Mesendoderm (in vitro differentiated cells): ENCODE results near the gene PDGFRB.

Experiments used
- DNase-seq: peaks from one replicate; pipeline ENCODE4 v3.0.0; 2013
- H2AK5ac ChIP-seq: 2 replicates; pipeline ENCODE4 v1.6.1; 2013; ENCODE audit warnings: low read length, inconsistent platforms
- H2BK120ac ChIP-seq: 2 replicates; pipeline ENCODE4 v1.6.1; 2013; ENCODE audit warnings: low read depth, mild to moderate bottlenecking, low read length, moderate library complexity, mixed read lengths
- H2BK15ac ChIP-seq: replicated peaks from 2 replicates; pipeline ENCODE4 v1.6.1; 2013; ENCODE audit warnings: low read depth, mild to moderate bottlenecking, moderate library complexity
- H2BK5ac ChIP-seq: 2 replicates; pipeline ENCODE4 v1.6.1; 2013; ENCODE audit warnings: low read length, inconsistent platforms
- H3K18ac ChIP-seq: 2 replicates; pipeline ENCODE4 v1.6.1; 2013; ENCODE audit warnings: mild to moderate bottlenecking, low read length, mixed read lengths
- H3K23ac ChIP-seq: one replicate; pipeline ENCODE4 v1.6.1; 2013; ENCODE audit warnings: low read length
- H3K27ac ChIP-seq: 2 replicates; pipeline ENCODE4 v1.5.1; 2013; ENCODE audit warnings: low read depth, mild to moderate bottlenecking, inconsistent platforms, low read length, moderate library complexity
- H3K27me3 ChIP-seq: 2 replicates; pipeline ENCODE4 v1.6.1; 2013; ENCODE audit warnings: low read length, control low read depth, mild to moderate bottlenecking, inconsistent platforms; ENCODE audit not compliant: insufficient read depth, poor library complexity
- H3K36me3 ChIP-seq: 2 replicates; pipeline ENCODE4 v1.6.1; 2013; ENCODE audit warnings: low read length, inconsistent platforms; ENCODE audit not compliant: control insufficient read depth, insufficient read depth
- H3K4ac ChIP-seq: one replicate; pipeline ENCODE4 v1.6.1; 2013; ENCODE audit warnings: low read depth, mild to moderate bottlenecking, low read length, moderate library complexity
- H3K4me1 ChIP-seq: 2 replicates; pipeline ENCODE4 v1.6.1; 2013; ENCODE audit warnings: low read depth, low read length, inconsistent platforms; ENCODE audit not compliant: control insufficient read depth
- H3K4me2 ChIP-seq: 2 replicates; pipeline ENCODE4 v1.6.1; 2013; ENCODE audit warnings: low read length
- H3K4me3 ChIP-seq: 2 replicates; pipeline ENCODE4 v1.5.1; 2013; ENCODE audit warnings: mild to moderate bottlenecking, low read length
- H3K56ac ChIP-seq: one replicate; pipeline ENCODE4 v1.6.1; 2013; ENCODE audit warnings: low read length
- H3K79me1 ChIP-seq: 2 replicates; pipeline ENCODE4 v1.6.1; 2013; ENCODE audit warnings: low read length, inconsistent platforms
- H3K79me2 ChIP-seq: 2 replicates; pipeline ENCODE4 v1.6.1; 2013; ENCODE audit warnings: mild to moderate bottlenecking, low read length; ENCODE audit not compliant: control insufficient read depth, insufficient read depth
- H3K9ac ChIP-seq: 2 replicates; pipeline ENCODE4 v1.6.1; 2013; ENCODE audit warnings: low read length, inconsistent platforms
- H4K5ac ChIP-seq: one replicate; pipeline ENCODE4 v1.6.1; 2013; ENCODE audit warnings: low read length
- H4K8ac ChIP-seq: one replicate; pipeline ENCODE4 v1.6.1; 2013; ENCODE audit warnings: low read depth, mild to moderate bottlenecking, control low read depth, low read length, moderate library complexity
- WGBS: extraction: QIAGEN DNeasy Blood & Tissue Kit; methylation state at CpG from one replicate; pipeline ENCODE4 v1.1.7; 2013; ENCODE audit warnings: low lambda C conversion rate, missing lambda C conversion rate; ENCODE audit not compliant: insufficient coverage; ENCODE audit errors: extremely low coverage; 5-methylcytosine and 5-hydroxymethylcytosine counted together

PDGFRB gene

DNA sequence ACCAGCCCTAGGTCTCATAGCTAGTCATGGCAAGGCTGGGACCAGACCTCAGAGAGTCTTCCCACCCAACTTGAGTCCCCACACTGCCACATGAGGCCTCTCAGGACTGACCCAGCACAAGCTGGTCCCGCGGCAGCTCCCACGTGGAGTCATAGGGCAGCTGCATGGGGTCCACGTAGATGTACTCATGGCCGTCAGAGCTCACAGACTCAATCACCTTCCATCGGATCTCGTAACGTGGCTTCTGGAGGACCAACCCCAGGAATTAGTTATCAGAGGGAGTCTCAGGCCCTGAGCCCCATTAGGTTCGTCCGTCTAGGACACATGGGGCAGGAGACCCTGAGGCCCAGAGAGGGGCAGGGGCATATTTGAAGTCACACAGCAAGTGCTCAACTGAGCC, 30.3 kb downstream of the PDGFRB start:
- Histone ChIP-seq H4K5ac (no peak overlapping the region), H3K27ac (no peak overlapping the region), H3K56ac (no peak overlapping the region), H3K79me1 (no peaks in the 10 kb centered on the region), H3K4me3 (no peak overlapping the region), H3K4me2 (no peak overlapping the region), H3K36me3 (peaks cover 4% of the 10 kb centered on the region), H4K8ac (no peak overlapping the region), H2AK5ac (no peak overlapping the region), H3K27me3 (no peaks in the 10 kb centered on the region), H2BK5ac (no peak overlapping the region), H3K79me2 (no peaks in the 10 kb centered on the region), H2BK120ac (no peak overlapping the region), H3K23ac (no peak overlapping the region), H3K18ac (no peak overlapping the region), H3K9ac (no peak overlapping the region), H3K4me1 (peaks cover 9% of the 10 kb centered on the region), H3K4ac (no peak overlapping the region), H2BK15ac (no peak overlapping the region)
- DNase-seq, result no peak
- WGBS, result no CpG with 5 or more reads among the region's 10 CpGs

DNA sequence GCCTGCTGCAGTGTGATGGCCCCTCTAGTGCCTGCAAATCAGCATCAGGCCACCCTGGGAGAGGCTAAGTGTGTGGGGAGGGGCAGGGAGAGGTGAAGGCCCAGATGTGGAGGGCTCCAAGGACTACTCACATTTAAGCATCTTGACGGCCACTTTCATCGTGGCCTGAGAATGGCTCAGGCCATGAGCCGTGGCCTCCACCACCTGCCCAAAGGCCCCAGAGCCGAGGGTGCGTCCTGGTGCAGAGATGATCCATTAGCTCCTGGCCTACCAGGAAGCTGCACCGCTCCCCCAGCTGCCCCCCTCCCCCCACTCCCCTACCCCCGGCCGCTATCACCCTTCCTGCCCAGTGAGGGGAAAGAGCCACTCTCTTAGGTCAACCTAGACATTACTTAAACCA, 31.0 kb downstream of the PDGFRB start:
- no peak overlapping the region for H3K4me2 ChIP-seq
- no peak overlapping the region for H2BK5ac ChIP-seq
- no peak overlapping the region for H4K8ac ChIP-seq
- H3K36me3 ChIP-seq, result peaks cover 4% of the 10 kb centered on the region
- H3K9ac ChIP-seq, result no peak overlapping the region
- no peak overlapping the region for H2AK5ac ChIP-seq
- DNase-seq, result no peak
- no CpG with 5 or more reads among the region's 8 CpGs for WGBS
- H3K18ac ChIP-seq, result no peak overlapping the region
- H4K5ac ChIP-seq, result no peak overlapping the region
- no peak overlapping the region for H3K4ac ChIP-seq
- peaks cover 6% of the 10 kb centered on the region for H3K4me1 ChIP-seq
- H3K4me3 ChIP-seq, result no peak overlapping the region
- H2BK120ac ChIP-seq, result no peak overlapping the region
- H3K79me1 ChIP-seq, result no peaks in the 10 kb centered on the region
- H3K27ac ChIP-seq, result no peak overlapping the region
- no peaks in the 10 kb centered on the region for H3K27me3 ChIP-seq
- H3K79me2 ChIP-seq, result no peaks in the 10 kb centered on the region
- H3K23ac ChIP-seq, result no peak overlapping the region
- H2BK15ac ChIP-seq, result no peak overlapping the region
- no peak overlapping the region for H3K56ac ChIP-seq

DNA sequence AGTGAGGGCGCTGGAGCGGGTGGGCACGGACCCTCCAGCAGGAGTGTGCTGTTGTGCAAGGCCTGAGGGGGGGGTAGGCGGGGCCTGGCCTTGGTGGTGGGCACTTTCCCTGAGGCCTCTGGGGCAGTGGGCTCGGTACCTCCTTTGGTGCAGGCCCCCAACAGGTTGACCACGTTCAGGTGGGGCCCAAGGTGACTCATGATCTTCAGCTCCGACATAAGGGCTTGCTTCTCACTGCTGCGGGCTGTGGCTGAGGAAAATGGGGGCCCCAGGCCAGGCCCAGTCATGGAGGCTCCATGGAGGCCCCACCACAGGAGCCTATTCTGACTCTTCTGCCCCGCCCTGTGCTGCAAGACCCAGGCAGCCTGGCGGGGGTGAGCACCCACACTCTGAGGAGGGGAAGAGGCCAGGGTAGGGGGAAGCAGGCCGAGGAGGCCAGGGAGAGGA, 31.5 kb downstream of the PDGFRB start:
- Histone ChIP-seq H3K9ac (no peak overlapping the region), H3K4me2 (no peak overlapping the region), H2AK5ac (no peak overlapping the region), H3K27me3 (no peaks in the 10 kb centered on the region), H3K4me1 (peaks cover 6% of the 10 kb centered on the region), H3K36me3 (peaks cover 3% of the 10 kb centered on the region), H3K23ac (no peak overlapping the region), H3K79me1 (no peaks in the 10 kb centered on the region), H3K4ac (no peak overlapping the region), H2BK120ac (no peak overlapping the region), H3K4me3 (no peak overlapping the region), H3K18ac (no peak overlapping the region), H4K8ac (no peak overlapping the region), H4K5ac (no peak overlapping the region), H3K79me2 (no peaks in the 10 kb centered on the region), H2BK15ac (no peak overlapping the region), H3K56ac (no peak overlapping the region), H2BK5ac (no peak overlapping the region), H3K27ac (no peak overlapping the region)
- no CpG with 5 or more reads among the region's 11 CpGs for WGBS
- no peak for DNase-seq

DNA sequence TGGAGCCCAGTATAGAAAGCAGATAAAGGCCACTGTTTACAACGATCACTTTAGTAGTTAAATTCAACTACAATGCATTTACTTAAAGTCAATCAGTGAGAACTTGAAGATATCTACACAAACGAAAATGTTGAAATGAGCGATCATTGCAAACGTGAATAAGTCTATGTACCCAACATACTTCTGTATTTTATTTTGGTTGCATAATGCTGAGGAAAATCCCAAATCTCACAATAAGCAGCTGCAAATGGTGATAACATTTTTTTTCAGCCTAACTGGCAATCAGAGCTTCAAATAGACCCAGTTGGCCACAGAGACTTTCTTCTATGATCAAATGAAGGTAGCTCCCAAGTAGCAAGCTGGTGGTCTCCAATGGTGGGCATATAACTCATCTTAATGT, 32.1 kb downstream of the PDGFRB start:
- Histone ChIP-seq H3K27ac (no peak overlapping the region), H2BK5ac (no peak overlapping the region), H3K9ac (no peak overlapping the region), H4K5ac (no peak overlapping the region), H3K18ac (no peak overlapping the region), H3K23ac (no peak overlapping the region), H3K4me3 (no peak overlapping the region), H4K8ac (no peak overlapping the region), H3K4me1 (peaks cover 6% of the 10 kb centered on the region), H3K4ac (no peak overlapping the region), H3K79me1 (no peaks in the 10 kb centered on the region), H2BK120ac (no peak overlapping the region), H2BK15ac (no peak overlapping the region), H2AK5ac (no peak overlapping the region), H3K56ac (no peak overlapping the region), H3K36me3 (no peaks in the 10 kb centered on the region), H3K4me2 (no peak overlapping the region), H3K79me2 (no peaks in the 10 kb centered on the region), H3K27me3 (no peaks in the 10 kb centered on the region)
- no peak for DNase-seq
- WGBS, result no CpG with 5 or more reads among the region's 4 CpGs

DNA sequence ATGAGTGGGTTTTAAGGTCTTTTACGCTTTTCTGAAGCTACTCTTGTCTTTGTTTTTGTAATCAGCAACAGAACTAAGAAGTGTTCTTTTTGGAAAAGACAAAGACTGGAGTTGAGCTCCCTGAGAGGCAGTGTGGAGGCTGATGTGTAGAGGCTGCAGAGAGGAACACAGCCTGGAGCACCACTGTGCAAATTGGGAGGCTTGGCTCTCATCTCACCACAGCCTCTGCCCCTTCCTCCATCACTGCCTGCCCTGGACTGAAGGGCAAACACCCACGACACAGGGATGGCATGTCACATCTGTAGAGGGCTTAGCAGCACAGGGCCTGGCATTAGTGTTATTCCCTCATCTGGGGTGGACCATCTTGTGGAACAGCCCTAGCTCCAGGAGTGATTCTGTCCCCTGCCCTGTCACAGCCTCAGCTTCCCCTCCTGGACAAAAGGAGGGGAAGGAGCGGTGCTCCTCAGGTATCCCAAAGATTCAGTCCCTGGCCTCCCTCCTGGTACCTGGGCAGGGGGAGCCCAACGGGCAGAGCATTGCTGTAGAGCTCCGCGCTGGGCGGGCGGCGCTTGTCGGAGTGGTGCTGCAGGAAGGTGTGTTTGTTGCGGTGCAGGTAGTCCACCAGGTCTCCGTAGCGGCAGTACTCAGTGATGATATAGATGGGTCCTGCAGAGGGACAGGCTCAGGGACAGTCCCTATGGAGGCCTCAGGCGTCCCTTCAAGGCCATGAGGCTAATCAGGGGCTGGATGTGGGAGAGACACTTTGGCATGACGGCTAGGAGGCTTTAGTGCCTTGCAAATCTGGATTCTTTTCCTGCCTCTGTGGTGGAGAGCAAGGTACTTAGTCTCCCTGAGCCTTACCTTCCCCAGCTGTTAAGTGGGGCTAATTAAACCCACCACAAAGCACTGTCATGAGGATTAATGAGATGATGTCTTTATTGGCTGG, 32.8 kb downstream of the PDGFRB start:
- Histone ChIP-seq H4K8ac (no peak overlapping the region), H2BK5ac (no peak overlapping the region), H3K27ac (no peak overlapping the region), H3K27me3 (no peaks in the 10 kb centered on the region), H3K36me3 (no peaks in the 10 kb centered on the region), H2BK120ac (no peak overlapping the region), H3K4ac (no peak overlapping the region), H3K18ac (no peak overlapping the region), H3K79me1 (no peaks in the 10 kb centered on the region), H4K5ac (no peak overlapping the region), H3K56ac (no peak overlapping the region), H2BK15ac (no peak overlapping the region), H3K4me1 (peaks cover 6% of the 10 kb centered on the region), H2AK5ac (no peak overlapping the region), H3K4me2 (no peak overlapping the region), H3K4me3 (no peak overlapping the region), H3K23ac (no peak overlapping the region), H3K9ac (no peak overlapping the region), H3K79me2 (no peaks in the 10 kb centered on the region)
- no peak for DNase-seq
- no CpG with 5 or more reads among the region's 15 CpGs for WGBS

DNA sequence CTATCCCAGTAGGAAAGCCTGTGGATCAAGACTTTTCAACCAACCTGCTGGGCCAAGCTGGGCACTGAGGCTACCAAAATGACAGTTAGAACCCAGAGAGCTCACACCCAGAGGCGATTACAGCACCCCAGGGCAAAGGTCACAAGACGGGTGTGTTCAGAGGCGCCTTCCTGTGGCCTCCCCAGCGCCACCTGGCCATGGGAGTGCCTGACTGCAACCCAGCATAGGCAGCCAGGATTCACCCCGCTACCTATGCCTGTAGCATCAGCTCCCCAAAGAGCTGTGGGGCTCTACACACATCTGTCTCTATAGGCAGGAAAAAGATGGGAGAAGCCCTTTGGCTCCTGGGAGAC, 33.5 kb downstream of the PDGFRB start:
- no peaks in the 10 kb centered on the region for H3K79me2 ChIP-seq
- no peak overlapping the region for H3K18ac ChIP-seq
- no peak for DNase-seq
- no peak overlapping the region for H3K23ac ChIP-seq
- H2BK120ac ChIP-seq, result no peak overlapping the region
- H3K9ac ChIP-seq, result no peak overlapping the region
- no peaks in the 10 kb centered on the region for H3K27me3 ChIP-seq
- no peak overlapping the region for H3K27ac ChIP-seq
- H2BK5ac ChIP-seq, result no peak overlapping the region
- no CpG with 5 or more reads among the region's 5 CpGs for whole genome bisulfite sequencing
- no peak overlapping the region for H2AK5ac ChIP-seq
- H4K8ac ChIP-seq, result no peak overlapping the region
- H3K4me2 ChIP-seq, result no peak overlapping the region
- no peak overlapping the region for H3K56ac ChIP-seq
- H4K5ac ChIP-seq, result no peak overlapping the region
- H2BK15ac ChIP-seq, result no peak overlapping the region
- no peaks in the 10 kb centered on the region for H3K36me3 ChIP-seq
- H3K4ac ChIP-seq, result no peak overlapping the region
- H3K4me3 ChIP-seq, result no peak overlapping the region
- H3K4me1 ChIP-seq, result peaks cover 6% of the 10 kb centered on the region
- no peaks in the 10 kb centered on the region for H3K79me1 ChIP-seq
